ENCODE measurements around the gene MRGPRE. TPM values are rescaled to one million over a fixed set of nuclear protein-coding genes. Genes with fewer than 3 reads are reported as not detected.

The MRGPRE gene
- total RNA-seq, 1 donor from 2014 or later = not detected

- peaks cover 7% of the 10 kb centered on the region for H3K27me3 Mint-ChIP-seq (ENCODE audit: unreplicated experiment)
Observed at GRCh38 chr11:3189886-3190583, 42.2 kb downstream of the MRGPRE start.

GRCh38 chr11:3189196-3189843 lies 42.9 kb downstream of the MRGPRE start:
- no peaks in the 10 kb centered on the region for H3K4me1 Mint-ChIP-seq (ENCODE audit: unreplicated experiment)
- H3K27me3 Mint-ChIP-seq (ENCODE audit: unreplicated experiment) = peaks cover 8% of the 10 kb centered on the region
- no peak overlapping the region for H3K27ac Mint-ChIP-seq (ENCODE audit: unreplicated experiment)
- no peak for TF ChIP-seq CTCF (IDR thresholded peaks at IDR 0.05; ENCODE audit: unreplicated experiment)
- H3K4me3 Mint-ChIP-seq (ENCODE audit: unreplicated experiment) = no peak overlapping the region
- no peaks in the 10 kb centered on the region for H3K36me3 Mint-ChIP-seq (ENCODE audit: low read depth, unreplicated experiment)
- no peak for DNase-seq (ENCODE audit: low spot score)
- no peaks in the 10 kb centered on the region for H3K9me3 Mint-ChIP-seq (ENCODE audit: unreplicated experiment)

More at GRCh38 chr11:3189886-3190583, 42.2 kb downstream of the MRGPRE start:
- H3K4me1 Mint-ChIP-seq (ENCODE audit: unreplicated experiment) = no peaks in the 10 kb centered on the region
- TF ChIP-seq CTCF (IDR thresholded peaks at IDR 0.05; ENCODE audit: unreplicated experiment) = no peak
- H3K9me3 Mint-ChIP-seq (ENCODE audit: unreplicated experiment) = no peaks in the 10 kb centered on the region
- DNase-seq (ENCODE audit: low spot score) = no peak
- H3K4me3 Mint-ChIP-seq (ENCODE audit: unreplicated experiment) = no peak overlapping the region
- no peak overlapping the region for H3K27ac Mint-ChIP-seq (ENCODE audit: unreplicated experiment)
- H3K36me3 Mint-ChIP-seq (ENCODE audit: low read depth, unreplicated experiment) = no peaks in the 10 kb centered on the region

GRCh38 chr11:3188496-3189195 lies 43.6 kb downstream of the MRGPRE start:
- Mint-ChIP-seq H3K27me3 (ENCODE audit: unreplicated experiment) (peaks cover 8% of the 10 kb centered on the region), H3K36me3 (ENCODE audit: low read depth, unreplicated experiment) (no peaks in the 10 kb centered on the region), H3K27ac (ENCODE audit: unreplicated experiment) (no peak overlapping the region), H3K4me3 (ENCODE audit: unreplicated experiment) (no peak overlapping the region), H3K4me1 (ENCODE audit: unreplicated experiment) (no peaks in the 10 kb centered on the region), H3K9me3 (ENCODE audit: unreplicated experiment) (no peaks in the 10 kb centered on the region)
- no peak for DNase-seq (ENCODE audit: low spot score)
- TF ChIP-seq CTCF (IDR thresholded peaks at IDR 0.05; ENCODE audit: unreplicated experiment) = no peak

DNA sequence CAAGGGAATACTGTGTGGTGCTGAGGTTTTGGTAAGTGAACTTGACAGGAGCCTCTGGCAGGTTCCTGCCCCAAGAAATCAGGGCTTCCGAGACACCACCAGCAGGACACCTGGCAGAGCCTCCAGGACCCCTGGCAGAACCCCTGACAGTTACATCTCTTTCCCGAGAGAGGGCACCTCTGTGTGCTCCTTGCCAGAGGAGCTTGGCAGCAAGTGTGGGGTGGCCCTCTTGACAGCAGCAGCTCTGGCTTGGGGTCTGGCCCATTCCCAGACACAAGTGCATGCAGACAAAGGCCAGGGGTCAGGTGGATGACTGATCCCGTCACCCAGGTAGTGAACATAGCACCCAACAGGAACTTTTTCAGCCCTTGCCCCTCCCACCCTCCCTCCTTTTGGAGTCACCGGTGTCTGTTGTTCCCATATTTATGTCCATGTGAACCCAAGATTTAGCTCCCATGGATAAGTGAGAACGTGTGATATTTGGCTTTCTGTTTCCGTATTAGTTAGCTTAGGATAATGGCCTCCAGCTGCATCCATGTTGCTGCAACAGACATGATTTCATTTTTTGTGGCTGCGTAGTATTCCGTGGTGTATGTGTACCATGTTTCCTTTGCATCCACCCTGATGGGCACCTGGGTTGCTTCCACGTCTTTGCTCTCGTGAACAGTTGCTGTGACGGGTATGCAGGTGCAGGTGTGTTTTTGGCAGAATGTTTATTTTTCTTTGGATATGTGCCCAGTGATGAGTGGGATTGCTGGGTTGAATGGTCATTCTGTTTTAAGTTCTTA lies 45.9 kb downstream of the MRGPRE start:
- no peak overlapping the region for H3K27ac Mint-ChIP-seq (ENCODE audit: unreplicated experiment)
- H3K27me3 Mint-ChIP-seq (ENCODE audit: unreplicated experiment) = peaks cover 11% of the 10 kb centered on the region
- no peak for DNase-seq (ENCODE audit: low spot score)
- H3K4me1 Mint-ChIP-seq (ENCODE audit: unreplicated experiment) = no peaks in the 10 kb centered on the region
- TF ChIP-seq CTCF (IDR thresholded peaks at IDR 0.05; ENCODE audit: unreplicated experiment) = no peak
- no peaks in the 10 kb centered on the region for H3K9me3 Mint-ChIP-seq (ENCODE audit: unreplicated experiment)
- no peak overlapping the region for H3K4me3 Mint-ChIP-seq (ENCODE audit: unreplicated experiment)
- H3K36me3 Mint-ChIP-seq (ENCODE audit: low read depth, unreplicated experiment) = no peaks in the 10 kb centered on the region
